ENCODE results near the gene TDP1.

Gene TDP1

GRCh38 chr14:90093942-90094595 lies 138.3 kb downstream of the TDP1 start:
- H3K27ac ChIP-seq: no peak overlapping the region
- no peak for TF ChIP-seq CTCF (IDR thresholded peaks at IDR 0.05)
- H3K4me3 ChIP-seq: no peak overlapping the region
- H3K4me1 ChIP-seq: peaks cover 0 to 7% (median 5%) of the 10 kb centered on the region in 4 donors
- H3K36me3 ChIP-seq: no peaks in the 10 kb centered on the region
- DNase-seq: no peak
- intact Hi-C loops (cut with DNase I; ENCODE audit: low total_unique reads): no loop called here
- H3K9me3 ChIP-seq: no peaks in the 10 kb centered on the region
- no peaks in the 10 kb centered on the region for H3K27me3 ChIP-seq
